ENCODE data around the gene NLRC4.
"Not testable (repeated sequence)": the region's sequence is repeated elsewhere in the genome, so short reads cannot be mapped to it uniquely, and the experiment has no call there.

DNA sequence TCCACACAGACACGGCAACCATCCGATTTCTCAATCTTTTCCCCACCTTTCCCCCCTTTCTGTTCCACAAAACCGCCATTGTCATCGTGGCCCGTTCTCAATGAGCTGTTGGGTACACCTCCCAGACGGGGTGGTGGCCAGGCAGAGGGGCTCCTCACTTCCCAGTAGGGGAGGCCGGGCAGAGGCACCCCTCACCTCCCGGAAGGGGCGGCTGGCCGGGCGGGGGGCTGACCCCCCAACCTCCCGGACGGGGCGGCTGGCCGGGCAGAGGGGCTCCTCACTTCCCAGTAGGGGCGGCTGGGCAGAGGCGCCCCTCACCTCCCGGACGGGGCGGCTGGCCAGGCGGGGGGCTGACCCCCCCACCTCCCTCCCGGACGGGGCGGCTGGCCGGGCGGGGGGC, 28.8 kb upstream of the NLRC4 start:
- TF ChIP-seq, protein P1, sequence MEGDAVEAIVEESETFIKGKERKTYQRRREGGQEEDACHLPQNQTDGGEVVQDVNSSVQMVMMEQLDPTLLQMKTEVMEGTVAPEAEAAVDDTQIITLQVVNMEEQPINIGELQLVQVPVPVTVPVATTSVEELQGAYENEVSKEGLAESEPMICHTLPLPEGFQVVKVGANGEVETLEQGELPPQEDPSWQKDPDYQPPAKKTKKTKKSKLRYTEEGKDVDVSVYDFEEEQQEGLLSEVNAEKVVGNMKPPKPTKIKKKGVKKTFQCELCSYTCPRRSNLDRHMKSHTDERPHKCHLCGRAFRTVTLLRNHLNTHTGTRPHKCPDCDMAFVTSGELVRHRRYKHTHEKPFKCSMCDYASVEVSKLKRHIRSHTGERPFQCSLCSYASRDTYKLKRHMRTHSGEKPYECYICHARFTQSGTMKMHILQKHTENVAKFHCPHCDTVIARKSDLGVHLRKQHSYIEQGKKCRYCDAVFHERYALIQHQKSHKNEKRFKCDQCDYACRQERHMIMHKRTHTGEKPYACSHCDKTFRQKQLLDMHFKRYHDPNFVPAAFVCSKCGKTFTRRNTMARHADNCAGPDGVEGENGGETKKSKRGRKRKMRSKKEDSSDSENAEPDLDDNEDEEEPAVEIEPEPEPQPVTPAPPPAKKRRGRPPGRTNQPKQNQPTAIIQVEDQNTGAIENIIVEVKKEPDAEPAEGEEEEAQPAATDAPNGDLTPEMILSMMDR (IDR thresholded peaks at IDR 0.05), result not testable (repeated sequence)
- TF ChIP-seq EZH2 (IDR thresholded peaks at IDR 0.05; ENCODE audit: borderline replicate concordance, insufficient read depth, low read depth, low read length, poor library complexity, severe bottlenecking), result not testable (repeated sequence)

Data from B cell (primary cell).